Hepatocyte (in vitro differentiated cells): ENCODE results near the gene PRDM15. TPM values are rescaled to one million over a fixed set of nuclear protein-coding genes. Genes with fewer than 3 reads are reported as not detected.

Experiments used
- DNase-seq: peaks from one replicate; pipeline ENCODE4 v3.0.0-alpha.2; 2016; ENCODE audit warnings: low spot score
- H2AFZ ChIP-seq: fragments of 200-600 bp; sonication (generic); 2 replicates; pipeline ENCODE4 v1.6.0; 2016; ENCODE audit warnings: antibody characterized with exemption, mild to moderate bottlenecking
- H3K27ac ChIP-seq: fragments of 200-600 bp; sonication (generic); 2 replicates; pipeline ENCODE4 v1.5.1; 2016; ENCODE audit warnings: mild to moderate bottlenecking
- H3K27me3 ChIP-seq: fragments of 200-600 bp; sonication (generic); 2 replicates; pipeline ENCODE4 v1.6.1; 2016
- H3K36me3 ChIP-seq: fragments of 200-600 bp; sonication (generic); replicated peaks from 2 replicates; pipeline ENCODE4 v1.5.1; 2016; ENCODE audit warnings: low read depth; ENCODE audit not compliant: insufficient read depth
- H3K4me1 ChIP-seq: fragments of 200-600 bp; sonication (generic); 2 replicates; pipeline ENCODE4 v1.5.1; 2016; ENCODE audit warnings: mild to moderate bottlenecking, moderate library complexity; ENCODE audit not compliant: insufficient read depth
- H3K4me2 ChIP-seq: fragments of 200-600 bp; sonication (generic); 2 replicates; pipeline ENCODE4 v1.6.0; 2016
- H3K4me3 ChIP-seq: fragments of 200-600 bp; sonication (generic); 2 replicates; pipeline ENCODE4 v1.5.1; 2016; ENCODE audit warnings: mild to moderate bottlenecking
- H3K79me2 ChIP-seq: fragments of 200-600 bp; sonication (generic); 2 replicates; pipeline ENCODE4 v1.6.0; 2017; ENCODE audit warnings: mild to moderate bottlenecking
- H3K9me2 ChIP-seq: fragments of 200-600 bp; sonication (generic); replicated peaks from 2 replicates; pipeline ENCODE4 v1.6.0; 2017; ENCODE audit warnings: mild to moderate bottlenecking; ENCODE audit not compliant: insufficient read depth
- H3K9me3 ChIP-seq: fragments of 200-600 bp; sonication (generic); 2 replicates; pipeline ENCODE4 v1.5.1; 2016; ENCODE audit warnings: low read depth, mild to moderate bottlenecking
- H4K20me1 ChIP-seq: fragments of 200-600 bp; sonication (generic); 2 replicates; pipeline ENCODE4 v1.6.0; 2016; ENCODE audit warnings: mild to moderate bottlenecking; ENCODE audit not compliant: insufficient read depth, poor library complexity, severe bottlenecking
- CTCF ChIP-seq: fragments of 200-600 bp; sonication (generic); IDR thresholded peaks from 2 replicates; pipeline ENCODE4 v1.5.1; 2016; ENCODE audit warnings: antibody characterized with exemption, mild to moderate bottlenecking; ENCODE audit not compliant: poor library complexity
- EZH2 ChIP-seq: fragments of 200-600 bp; sonication (generic); IDR thresholded peaks from 2 replicates; pipeline ENCODE4 v1.6.1; 2016; ENCODE audit warnings: antibody characterized with exemption, mild to moderate bottlenecking, borderline replicate concordance
- EZH2phosphoT487 ChIP-seq: fragments of 200-600 bp; sonication (generic); IDR thresholded peaks from one replicate; pipeline ENCODE4 v1.6.1; 2018; ENCODE audit warnings: antibody characterized with exemption, mild to moderate bottlenecking, low read depth, moderate library complexity; ENCODE audit not compliant: unreplicated experiment, severe bottlenecking
- WGBS: methylation state at CpG from one replicate; pipeline ENCODE4 v1.1.6; 2016; ENCODE audit warnings: low lambda C conversion rate; ENCODE audit errors: missing lambda C conversion rate; 5-methylcytosine and 5-hydroxymethylcytosine counted together
- polyA plus RNA-seq: library from polyadenylated mRNA; unstranded; fragments of >200 nt; fragmentation: Nextera tagmentation; extraction: Ambion mirVana; gene quantifications from 2 replicates; pipeline ENCODE4 v1.2.1, GENCODE V29; 2016
- total RNA-seq: library from RNA; depleted of rRNA; stranded (reverse); fragments of >200 nt; gene quantifications from 2 replicates; pipeline ENCODE4 v1.2.3, GENCODE V29; 2014

The PRDM15 gene
- total and polyA plus RNA-seq, 2 experiments from 2014 or later = 3.0 to 4.7 TPM

GRCh38 chr21:41907496-41908258, 28.5 kb upstream of the PRDM15 start:
- H3K27me3 ChIP-seq = no peaks in the 10 kb centered on the region
- 96% methylated on average over 36 of the region's 36 CpGs for WGBS
- no peaks in the 10 kb centered on the region for H3K36me3 ChIP-seq

GRCh38 chr21:41906770-41907169, 27.6 kb upstream of the PRDM15 start:
- Histone ChIP-seq H3K4me3 (no peak overlapping the region), H4K20me1 (no peaks in the 10 kb centered on the region), H2AFZ (no peak overlapping the region), H3K27me3 (no peaks in the 10 kb centered on the region), H3K9me2 (no peaks in the 10 kb centered on the region), H3K4me2 (no peak overlapping the region), H3K9me3 (no peaks in the 10 kb centered on the region), H3K27ac (no peak overlapping the region), H3K4me1 (no peaks in the 10 kb centered on the region), H3K79me2 (no peaks in the 10 kb centered on the region), H3K36me3 (no peaks in the 10 kb centered on the region)
- 96% methylated on average over 14 of the region's 14 CpGs for WGBS
- DNase-seq = no peak
- TF ChIP-seq EZH2phosphoT487 = no peak

More at GRCh38 chr21:41907496-41908258, 28.5 kb upstream of the PRDM15 start:
- Histone ChIP-seq H2AFZ (no peak overlapping the region), H3K27ac (no peak overlapping the region), H3K4me3 (no peak overlapping the region), H3K79me2 (no peaks in the 10 kb centered on the region), H3K9me3 (no peaks in the 10 kb centered on the region), H3K9me2 (no peaks in the 10 kb centered on the region), H4K20me1 (no peaks in the 10 kb centered on the region), H3K4me1 (no peaks in the 10 kb centered on the region), H3K4me2 (no peak overlapping the region)
- TF ChIP-seq EZH2 = no peak
- no peak for TF ChIP-seq CTCF
- TF ChIP-seq EZH2phosphoT487 = no peak
- DNase-seq = no peak

GRCh38 chr21:41903559-41904351, 24.6 kb upstream of the PRDM15 start:
- WGBS = 85% methylated on average over 23 of the region's 23 CpGs
- TF ChIP-seq EZH2 (no peak), CTCF (no peak), EZH2phosphoT487 (no peak)
- H3K36me3 ChIP-seq = no peaks in the 10 kb centered on the region

GRCh38 chr21:41902946-41903345, 23.8 kb upstream of the PRDM15 start:
- Histone ChIP-seq H4K20me1 (no peaks in the 10 kb centered on the region), H3K27me3 (no peaks in the 10 kb centered on the region), H3K9me3 (no peaks in the 10 kb centered on the region), H3K4me1 (no peaks in the 10 kb centered on the region), H3K9me2 (no peaks in the 10 kb centered on the region), H3K36me3 (no peaks in the 10 kb centered on the region), H3K4me2 (no peak overlapping the region), H3K27ac (no peak overlapping the region), H3K4me3 (no peak overlapping the region), H2AFZ (no peak overlapping the region), H3K79me2 (no peaks in the 10 kb centered on the region)
- DNase-seq = no peak
- 96% methylated on average over 8 of the region's 8 CpGs for WGBS
- no peak for TF ChIP-seq EZH2
- no peak for TF ChIP-seq CTCF
- no peak for TF ChIP-seq EZH2phosphoT487

More at GRCh38 chr21:41903559-41904351, 24.6 kb upstream of the PRDM15 start:
- no peaks in the 10 kb centered on the region for H3K27me3 ChIP-seq
- H2AFZ ChIP-seq = no peak overlapping the region
- H3K9me3 ChIP-seq = no peaks in the 10 kb centered on the region
- no peaks in the 10 kb centered on the region for H3K4me1 ChIP-seq
- H3K79me2 ChIP-seq = no peaks in the 10 kb centered on the region
- no peaks in the 10 kb centered on the region for H3K9me2 ChIP-seq
- H4K20me1 ChIP-seq = no peaks in the 10 kb centered on the region
- no peak overlapping the region for H3K4me2 ChIP-seq
- H3K4me3 ChIP-seq = no peak overlapping the region
- H3K27ac ChIP-seq = no peak overlapping the region
- DNase-seq = no peak
